Esophagus squamous epithelium (tissue), 5 donors: Measurements from ENCODE around the gene HOTAIR. TPM values are rescaled to one million over a fixed set of nuclear protein-coding genes. Genes with fewer than 3 reads are reported as not detected.

Source experiments
- DNase-seq: peaks from one replicate; lab custom pipeline; 2025; lab: John Stamatoyannopoulos, UW
- H3K27ac ChIP-seq, 4 donors: fragments of 200-600 bp; sonication (generic); one replicate each; pipeline ENCODE4 v1.5.1; 2016 to 2019; ENCODE audit warnings: mild to moderate bottlenecking in 1 of 4
- H3K27me3 ChIP-seq, 4 donors: fragments of 200-600 bp; sonication (generic); 1 replicate in 3 of 4; 2 replicates in 1 of 4; pipeline versions ENCODE4 v1.5.1 to v1.6.0; 2017 to 2021; ENCODE audit warnings: antibody characterized with exemption in 1 of 4
- H3K36me3 ChIP-seq, 3 donors: fragments of 200-600 bp; sonication (generic); one replicate each; pipeline ENCODE4 v1.5.1; 2016 to 2019
- H3K4me1 ChIP-seq, 3 donors: fragments of 200-600 bp; sonication (generic); one replicate each; pipeline ENCODE4 v1.5.1; 2017 to 2019
- H3K4me3 ChIP-seq, 4 donors: fragments of 200-600 bp; sonication (generic); 1 replicate in 3 of 4; 2 replicates in 1 of 4; pipeline ENCODE4 v1.5.1; 2016 to 2019; ENCODE audit warnings: mild to moderate bottlenecking in 2 of 4, moderate library complexity in 1 of 4
- H3K9me3 ChIP-seq, 3 donors: fragments of 200-600 bp; sonication (generic); one replicate each; pipeline ENCODE4 v1.5.1; 2016 to 2019
- POLR2A ChIP-seq, 4 donors: fragments of 450-650 bp; IDR thresholded peaks; one replicate each; pipeline ENCODE4 v1.6.1; 2017; ENCODE audit warnings: antibody characterized with exemption in 4 of 4, mild to moderate bottlenecking in 4 of 4, moderate library complexity in 3 of 4
- whole genome bisulfite sequencing, 2 donors: methylation state at CpG; one replicate each; pipeline ENCODE4 v1.1.5; 2018; 5-methylcytosine and 5-hydroxymethylcytosine counted together
- intact Hi-C: fragments of 100-400 bp; cut with DNase I; formaldehyde crosslinking; loops from one replicate; pipeline ENCODE4 v1.15.0; 2022
- total RNA-seq, 4 donors: library from RNA; depleted of rRNA; stranded (reverse); fragments of >200 nt; gene quantifications; one replicate each; pipeline ENCODE4 v1.1.0, GENCODE V29; 2016
- TF ChIP-seq, protein P1 (sequence below), 6 experiments: fragments of 450-650 bp in 4 of 6; fragments of 200-600 bp in 2 of 6; sonication (generic) in 2 of 6; IDR thresholded peaks; one replicate each; pipeline ENCODE4 v1.5.1; 2016 to 2019; ENCODE audit warnings: antibody characterized with exemption in 6 of 6, mild to moderate bottlenecking in 4 of 6, moderate library complexity in 4 of 6
- donor health status: DM: yes; HTN: yes; CAD: no.

HOTAIR gene
- total RNA-seq, 4 donors from 2014 or later: not detected

DNA sequence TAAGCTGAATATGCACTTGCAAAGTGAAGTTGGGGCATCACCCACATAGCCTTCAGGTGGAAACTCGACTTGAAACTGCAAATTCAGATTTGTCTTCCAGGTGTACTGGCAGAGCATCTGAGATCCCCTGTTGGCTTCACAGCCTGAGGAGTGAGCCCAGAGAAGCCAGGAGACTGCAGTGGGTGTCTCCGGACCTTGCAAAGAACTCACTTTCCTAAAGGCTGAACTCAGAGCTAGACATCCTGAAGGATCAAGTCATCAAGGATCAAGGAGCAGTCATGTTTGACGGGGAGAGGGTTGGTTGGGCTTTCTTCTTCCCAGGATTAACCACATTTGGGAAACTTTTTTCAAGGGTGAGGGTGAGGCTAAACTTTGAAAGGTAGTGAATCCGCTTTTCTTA lies 45.2 kb downstream of the HOTAIR start:
- Histone ChIP-seq H3K9me3 (no peaks in the 10 kb centered on the region), H3K4me3 (no peak overlapping the region), H3K4me1 (peaks cover 0 to 9% (median 0%) of the 10 kb centered on the region in 3 donors), H3K36me3 (no peaks in the 10 kb centered on the region), H3K27ac (no peak overlapping the region), H3K27me3 (peaks cover 22 to 100% (median 63%) of the 10 kb centered on the region in 4 donors)
- WGBS, 2 donors: 25 to 35% methylated on average over 4 of the region's 4 CpGs
- no peak for DNase-seq
- intact Hi-C loops: no loop called here
- TF ChIP-seq, protein P1, sequence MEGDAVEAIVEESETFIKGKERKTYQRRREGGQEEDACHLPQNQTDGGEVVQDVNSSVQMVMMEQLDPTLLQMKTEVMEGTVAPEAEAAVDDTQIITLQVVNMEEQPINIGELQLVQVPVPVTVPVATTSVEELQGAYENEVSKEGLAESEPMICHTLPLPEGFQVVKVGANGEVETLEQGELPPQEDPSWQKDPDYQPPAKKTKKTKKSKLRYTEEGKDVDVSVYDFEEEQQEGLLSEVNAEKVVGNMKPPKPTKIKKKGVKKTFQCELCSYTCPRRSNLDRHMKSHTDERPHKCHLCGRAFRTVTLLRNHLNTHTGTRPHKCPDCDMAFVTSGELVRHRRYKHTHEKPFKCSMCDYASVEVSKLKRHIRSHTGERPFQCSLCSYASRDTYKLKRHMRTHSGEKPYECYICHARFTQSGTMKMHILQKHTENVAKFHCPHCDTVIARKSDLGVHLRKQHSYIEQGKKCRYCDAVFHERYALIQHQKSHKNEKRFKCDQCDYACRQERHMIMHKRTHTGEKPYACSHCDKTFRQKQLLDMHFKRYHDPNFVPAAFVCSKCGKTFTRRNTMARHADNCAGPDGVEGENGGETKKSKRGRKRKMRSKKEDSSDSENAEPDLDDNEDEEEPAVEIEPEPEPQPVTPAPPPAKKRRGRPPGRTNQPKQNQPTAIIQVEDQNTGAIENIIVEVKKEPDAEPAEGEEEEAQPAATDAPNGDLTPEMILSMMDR (IDR thresholded peaks at IDR 0.05): no peak
- TF ChIP-seq POLR2A (IDR thresholded peaks at IDR 0.05): no peak

DNA sequence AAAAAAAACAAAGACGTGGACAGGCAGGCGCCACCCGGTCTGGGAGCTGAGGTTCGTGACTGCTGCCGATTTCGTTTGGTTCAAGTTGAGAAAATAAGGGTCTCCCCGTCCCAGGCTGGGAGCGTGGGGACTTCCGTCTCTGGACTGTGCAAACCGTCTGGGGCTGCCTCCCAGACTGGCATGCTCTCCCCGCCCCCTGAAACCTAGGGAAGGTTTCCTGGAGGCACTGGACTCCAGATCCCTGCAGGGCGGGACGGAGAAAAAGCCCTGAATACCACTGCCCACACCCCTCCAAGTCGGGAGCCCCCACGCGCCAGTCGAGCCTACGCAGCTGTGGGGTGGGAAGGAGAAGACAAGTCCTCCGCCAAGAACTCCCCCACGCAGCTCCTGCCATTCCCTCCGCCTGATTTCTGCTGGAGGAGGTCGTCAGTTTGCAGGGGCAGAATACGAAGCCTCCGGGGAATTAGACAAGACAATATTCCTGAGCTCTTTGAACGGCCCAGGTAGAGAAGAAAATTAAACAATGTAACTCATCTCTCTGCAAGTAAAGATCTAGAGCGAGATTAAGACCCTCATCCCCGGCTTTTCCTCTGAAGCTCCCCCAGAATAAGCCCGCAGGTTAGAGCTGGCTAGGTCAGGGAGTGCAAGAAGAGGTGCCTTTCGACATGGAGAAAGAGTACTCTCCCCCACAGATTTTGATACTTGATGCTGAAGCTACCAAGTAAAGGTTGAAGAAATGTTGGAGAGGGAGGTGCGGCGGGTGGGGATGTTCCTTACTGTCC lies 46.5 kb downstream of the HOTAIR start:
- Histone ChIP-seq H3K4me3 (no peak overlapping the region), H3K36me3 (no peaks in the 10 kb centered on the region), H3K27ac (no peak overlapping the region), H3K27me3 (peaks cover 17 to 100% (median 55%) of the 10 kb centered on the region in 4 donors), H3K9me3 (no peaks in the 10 kb centered on the region), H3K4me1 (peaks cover 0 to 9% (median 0%) of the 10 kb centered on the region in 3 donors)
- 12 to 18% methylated on average over 20 to 27 of the region's 31 CpGs for WGBS, 2 donors
- DNase-seq: no peak
- intact Hi-C loops: no loop called here
- no peak for TF ChIP-seq POLR2A (IDR thresholded peaks at IDR 0.05)
- TF ChIP-seq, protein P1 (IDR thresholded peaks at IDR 0.05): no peak

DNA sequence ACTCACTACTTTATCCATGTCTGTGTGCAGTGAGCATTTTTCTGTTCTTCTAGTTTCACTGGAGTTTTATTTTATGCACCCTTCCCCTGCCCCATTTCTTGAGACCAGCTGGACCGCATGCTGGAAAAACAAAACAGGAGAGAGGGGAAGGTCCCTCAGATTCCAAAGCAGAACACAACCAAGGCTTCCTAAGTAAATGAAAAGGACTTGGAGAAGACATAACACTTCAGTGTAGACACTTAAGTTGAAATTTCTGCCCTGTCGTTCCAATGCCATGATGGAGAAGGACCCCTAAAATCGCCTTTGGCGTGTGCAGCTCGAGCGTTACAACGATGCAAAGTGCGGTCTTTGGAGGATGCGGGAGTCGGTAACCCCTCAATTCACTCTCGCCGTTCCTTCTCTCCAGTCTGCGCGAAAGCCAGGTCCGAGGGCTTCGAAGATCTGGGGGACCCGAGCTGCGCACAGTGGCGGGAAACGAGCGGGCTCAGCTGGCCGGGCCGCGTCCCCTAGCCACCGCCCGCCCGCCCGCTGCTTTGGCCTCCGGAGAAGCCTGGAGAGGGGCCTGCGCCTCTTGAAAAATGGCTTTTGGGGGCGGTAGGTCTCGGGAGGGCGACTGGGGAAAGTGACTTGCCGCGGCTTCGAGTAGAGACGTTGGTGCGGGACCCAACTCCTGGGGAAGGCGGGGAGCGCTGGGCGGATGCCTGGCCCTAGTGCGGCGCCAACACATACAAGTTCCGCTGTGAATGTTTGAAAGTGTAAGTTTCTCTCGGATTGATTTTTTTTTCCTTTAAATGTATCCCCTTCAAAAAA lies 47.3 kb downstream of the HOTAIR start:
- peaks cover 17 to 100% (median 51%) of the 10 kb centered on the region in 4 donors for H3K27me3 ChIP-seq
- no peaks in the 10 kb centered on the region for H3K9me3 ChIP-seq
- peaks cover 0 to 9% (median 0%) of the 10 kb centered on the region in 3 donors for H3K4me1 ChIP-seq
- no peak overlapping the region for H3K27ac ChIP-seq
- intact Hi-C loops: no loop called here
- TF ChIP-seq POLR2A (IDR thresholded peaks at IDR 0.05): no peak
- TF ChIP-seq, protein P1 (IDR thresholded peaks at IDR 0.05): no peak
- H3K4me3 ChIP-seq: no peak overlapping the region
- H3K36me3 ChIP-seq: no peaks in the 10 kb centered on the region
- WGBS, 2 donors: 20 to 21% methylated on average over 14 to 21 of the region's 45 CpGs
- no peak for DNase-seq

DNA sequence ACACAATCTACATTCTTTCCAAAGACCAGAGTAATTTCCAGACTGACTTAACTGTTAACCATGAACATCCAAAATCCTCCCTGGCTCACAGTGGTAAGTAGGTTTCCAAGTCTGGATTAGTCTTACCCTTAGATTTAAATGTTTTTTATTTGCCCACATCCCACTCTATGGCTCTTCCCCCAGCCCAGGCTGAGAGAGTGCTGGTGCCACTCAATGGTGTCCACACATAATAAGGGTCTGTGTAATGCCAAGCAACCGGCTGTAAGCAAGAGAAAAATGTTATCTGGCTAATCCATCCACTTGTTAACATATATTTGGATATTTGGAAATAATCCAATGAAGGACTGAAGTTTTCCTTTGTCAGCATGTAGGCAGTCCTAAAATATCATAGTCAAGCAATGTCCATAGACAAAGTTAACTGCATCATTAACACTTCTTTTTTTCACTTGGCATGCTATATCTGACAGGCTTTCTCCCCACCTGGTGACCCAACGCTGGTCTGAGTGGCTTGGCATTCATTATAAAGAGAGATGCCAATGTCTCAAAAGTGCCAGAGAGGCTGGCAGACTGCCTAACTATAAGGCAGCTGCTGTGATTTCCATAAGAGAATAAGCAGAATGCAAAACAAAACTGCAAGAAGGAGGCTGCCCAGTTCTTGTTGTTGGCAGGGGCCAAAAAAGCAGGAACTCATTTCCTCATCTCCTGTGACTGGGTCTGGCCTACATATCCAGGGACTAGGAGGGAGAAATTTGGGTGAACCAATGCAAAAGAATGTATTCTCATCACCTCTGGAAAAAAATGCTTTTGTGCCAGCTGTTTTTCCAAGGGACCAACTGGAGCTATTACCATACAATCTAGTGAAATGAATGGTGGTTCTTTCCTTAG lies 50.0 kb downstream of the HOTAIR start:
- Histone ChIP-seq H3K4me3 (no peak overlapping the region), H3K27ac (no peak overlapping the region), H3K4me1 (peaks cover 0 to 9% (median 0%) of the 10 kb centered on the region in 3 donors), H3K27me3 (peaks cover 17 to 100% (median 36%) of the 10 kb centered on the region in 4 donors), H3K36me3 (no peaks in the 10 kb centered on the region), H3K9me3 (no peaks in the 10 kb centered on the region)
- TF ChIP-seq POLR2A (IDR thresholded peaks at IDR 0.05): no peak
- TF ChIP-seq, protein P1 (IDR thresholded peaks at IDR 0.05): no peak
- intact Hi-C loops: no loop called here
- 22 to 50% methylated on average over 1 to 2 of the region's 2 CpGs for WGBS, 2 donors
- DNase-seq: no peak
